OCI-LY7 (cell line): ENCODE measurements around the gene ARL13A. TPM values are rescaled to one million over a fixed set of nuclear protein-coding genes. Genes with fewer than 3 reads are reported as not detected.
"Not testable (repeated sequence)": the region's sequence is repeated elsewhere in the genome, so short reads cannot be mapped to it uniquely, and the experiment has no call there.

ENCODE experiments used
- BruUV-seq: library from RNA; stranded (reverse); fragments of 400-500 nt; replicated peaks from 2 replicates; lab custom pipeline; 2021; lab: Mats Ljungman, UMichigan
- CTCF ChIA-PET: fragments of 300-600 bp; sonication (Branson Sonifier 250); formaldehyde crosslinking; loops from one replicate; lab custom pipeline; 2022; ENCODE audit warnings: antibody characterized with exemption; ENCODE audit not compliant: unreplicated experiment; lab: Charles Lee
- POLR2A ChIA-PET: fragments of 300-600 bp; sonication (Branson Sonifier 250); formaldehyde crosslinking; loops from one replicate; lab custom pipeline; 2022; ENCODE audit warnings: antibody characterized with exemption; lab: Charles Lee
- DNase-seq: peaks from one replicate; pipeline ENCODE4 v3.0.0-alpha.2; 2015; ENCODE audit warnings: low spot score
- H2AFZ ChIP-seq: fragments of 200-600 bp; sonication (generic), shearing (Covaris generic); 2 replicates; pipeline ENCODE4 v1.6.1; 2014; ENCODE audit warnings: mild to moderate bottlenecking, antibody characterized with exemption, low read length, moderate library complexity
- H3K27ac ChIP-seq: fragments of 200-600 bp; sonication (generic); 2 replicates; pipeline ENCODE4 v1.5.1; 2014; ENCODE audit warnings: mixed run types, low read depth, mild to moderate bottlenecking, moderate library complexity, low read length, inconsistent platforms; ENCODE audit not compliant: poor library complexity, severe bottlenecking
- H3K36me3 ChIP-seq: fragments of 200-600 bp; sonication (generic); 2 replicates; pipeline ENCODE4 v1.6.1; 2014; ENCODE audit warnings: mild to moderate bottlenecking, antibody characterized with exemption, low read length, moderate library complexity, mixed read lengths; ENCODE audit not compliant: insufficient read depth
- H3K4me1 ChIP-seq: fragments of 200-600 bp; sonication (generic); 2 replicates; pipeline ENCODE4 v1.5.1; 2014; ENCODE audit warnings: mild to moderate bottlenecking, low read length; ENCODE audit not compliant: insufficient read depth, poor library complexity, severe bottlenecking
- H3K4me2 ChIP-seq: fragments of 200-600 bp; sonication (generic); 2 replicates; pipeline ENCODE4 v1.6.1; 2014; ENCODE audit warnings: mild to moderate bottlenecking, low read length
- H3K4me3 ChIP-seq: fragments of 200-600 bp; sonication (generic); 2 replicates; pipeline ENCODE4 v1.5.1; 2014; ENCODE audit warnings: mild to moderate bottlenecking, low read depth, low read length; ENCODE audit not compliant: poor library complexity, severe bottlenecking
- H3K79me2 ChIP-seq: fragments of 200-600 bp; sonication (generic); 2 replicates; pipeline ENCODE4 v1.6.1; 2016; ENCODE audit warnings: low read depth, mild to moderate bottlenecking, low read length, moderate library complexity, mixed read lengths; ENCODE audit not compliant: insufficient read depth
- H3K9me2 ChIP-seq: fragments of 200-600 bp; sonication (generic); 2 replicates; pipeline ENCODE4 v1.6.1; 2016; ENCODE audit warnings: mild to moderate bottlenecking, low read length, mixed read lengths; ENCODE audit not compliant: insufficient read depth
- H3K9me3 ChIP-seq: fragments of 200-600 bp; sonication (generic); 2 replicates; pipeline ENCODE4 v1.6.1; 2014; ENCODE audit warnings: mild to moderate bottlenecking, mixed run types, low read length, mixed read lengths
- H4K20me1 ChIP-seq: fragments of 200-600 bp; sonication (generic); 2 replicates; pipeline ENCODE4 v1.6.1; 2014; ENCODE audit warnings: mild to moderate bottlenecking, antibody characterized with exemption, low read length, moderate library complexity, mixed read lengths; ENCODE audit not compliant: insufficient read depth
- CTCF ChIP-seq: fragments of 200-600 bp; sonication (generic); conservative IDR thresholded peaks from 2 replicates; pipeline ENCODE4 v1.5.1; 2014; ENCODE audit warnings: mild to moderate bottlenecking, antibody characterized with exemption, low read length, moderate library complexity, mixed read lengths
- EZH2phosphoT487 ChIP-seq: fragments of 200-600 bp; sonication (generic); IDR thresholded peaks from 2 replicates; pipeline ENCODE4 v1.6.1; 2018; ENCODE audit warnings: low read depth, borderline replicate concordance, mild to moderate bottlenecking, mixed run types, antibody characterized with exemption, low read length, moderate library complexity, mixed read lengths
- intact Hi-C: fragments of 100-400 bp; cut with micrococcal nuclease; formaldehyde crosslinking; loops from one replicate; pipeline ENCODE4 v1.10.0; 2022; ENCODE audit not compliant: unreplicated experiment
- total RNA-seq, 2 experiments: library from RNA; depleted of rRNA in 1 of 2; stranded (reverse); fragments of >200 nt in 1 of 2; shearing (Covaris generic) in 1 of 2; gene quantifications; 2 replicates each; pipeline ENCODE4 v1.2.3, GENCODE V29; 2014 to 2022

Gene ARL13A
- total RNA-seq, 2 experiments from 2014 or later, result not detected

GRCh38 chrX:100995469-100995868 is 26.0 kb downstream of the ARL13A start:
- no peak overlapping the region for H2AFZ ChIP-seq
- no TSS peak for BruUV-seq
- no peak for DNase-seq
- CTCF ChIA-PET, result no interaction called here
- H3K4me2 ChIP-seq, result no peak overlapping the region
- no peaks in the 10 kb centered on the region for H3K79me2 ChIP-seq
- H3K9me3 ChIP-seq, result no peaks in the 10 kb centered on the region
- intact Hi-C loops, result no loop called here
- POLR2A ChIA-PET, result no interaction called here
- no peak overlapping the region for H3K4me3 ChIP-seq
- no peaks in the 10 kb centered on the region for H3K36me3 ChIP-seq
- TF ChIP-seq EZH2phosphoT487 (no peak), CTCF (no peak)
- H4K20me1 ChIP-seq, result no peaks in the 10 kb centered on the region
- H3K27ac ChIP-seq, result no peak overlapping the region
- no peaks in the 10 kb centered on the region for H3K4me1 ChIP-seq
- no peaks in the 10 kb centered on the region for H3K9me2 ChIP-seq

DNA sequence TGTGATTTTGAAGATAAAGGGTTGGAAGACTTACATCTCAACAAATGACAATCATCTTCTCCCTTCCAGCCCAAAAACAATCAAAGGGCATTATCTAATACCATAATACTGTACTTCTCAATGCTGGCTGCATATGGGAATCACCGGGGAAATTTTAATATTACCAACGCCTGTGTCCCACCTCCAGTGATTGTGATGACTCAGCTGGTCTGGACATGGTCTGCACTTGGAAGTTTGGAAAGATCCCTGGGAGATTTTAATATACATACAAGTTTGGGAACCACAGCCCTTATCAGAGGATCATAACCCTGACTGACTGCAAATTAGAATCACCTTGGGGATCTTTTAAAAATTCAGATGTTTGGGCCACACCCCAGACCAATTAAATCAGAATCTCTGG is 29.9 kb downstream of the ARL13A start:
- ChIA-PET POLR2A (no interaction called here), CTCF (no interaction called here)
- TF ChIP-seq EZH2phosphoT487 (no peak), CTCF (no peak)
- H3K9me3 ChIP-seq, result no peaks in the 10 kb centered on the region
- H3K79me2 ChIP-seq, result no peaks in the 10 kb centered on the region
- DNase-seq, result no peak
- no peaks in the 10 kb centered on the region for H4K20me1 ChIP-seq
- no peaks in the 10 kb centered on the region for H3K36me3 ChIP-seq
- H2AFZ ChIP-seq, result no peak overlapping the region
- H3K4me2 ChIP-seq, result no peak overlapping the region
- no TSS peak for BruUV-seq
- H3K4me1 ChIP-seq, result no peaks in the 10 kb centered on the region
- no peaks in the 10 kb centered on the region for H3K9me2 ChIP-seq
- no peak overlapping the region for H3K27ac ChIP-seq
- intact Hi-C loops, result no loop called here
- H3K4me3 ChIP-seq, result no peak overlapping the region

- BruUV-seq, result no TSS peak
- Histone ChIP-seq H2AFZ (no peak overlapping the region), H3K9me3 (no peaks in the 10 kb centered on the region), H4K20me1 (no peaks in the 10 kb centered on the region), H3K4me1 (no peaks in the 10 kb centered on the region), H3K4me2 (no peak overlapping the region), H3K27ac (no peak overlapping the region), H3K36me3 (peaks cover 29% of the 10 kb centered on the region), H3K9me2 (no peaks in the 10 kb centered on the region), H3K79me2 (no peaks in the 10 kb centered on the region), H3K4me3 (no peak overlapping the region)
- no peak for TF ChIP-seq EZH2phosphoT487
- intact Hi-C loops, result loop anchor here (10.0 kb wide), 1 partner anchor 114 kb away; no protein-coding TSS in a partner anchor
- no peak for DNase-seq
- ChIA-PET CTCF (no interaction called here), POLR2A (no interaction called here)
Measured at GRCh38 chrX:101009090-101009489, 39.6 kb downstream of the ARL13A start.

DNA sequence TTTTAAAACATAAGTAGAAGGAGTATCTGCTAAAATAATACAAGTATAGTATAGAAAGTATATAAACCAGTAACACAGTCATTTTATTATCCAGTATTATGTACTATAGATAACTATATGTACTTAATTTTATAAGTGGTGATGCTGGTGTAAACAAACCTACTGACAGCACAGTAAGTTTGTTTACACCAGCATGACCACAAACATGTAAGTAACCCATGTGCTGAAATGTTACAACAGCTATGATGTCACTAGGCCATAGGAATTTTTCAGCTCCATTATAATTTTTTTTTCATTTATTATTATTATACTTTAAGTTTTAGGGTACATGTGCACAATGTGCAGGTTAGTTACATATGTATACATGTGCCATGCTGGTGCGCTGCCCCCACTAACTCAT is 42.5 kb downstream of the ARL13A start:
- H2AFZ ChIP-seq, intact Hi-C loops, POLR2A ChIA-PET, H3K4me1 ChIP-seq, BruUV-seq, DNase-seq, H3K4me2 ChIP-seq, H3K4me3 ChIP-seq, H3K27ac ChIP-seq, H4K20me1 ChIP-seq, H3K9me2 ChIP-seq, CTCF ChIA-PET, H3K9me3 ChIP-seq, H3K79me2 ChIP-seq: not testable (repeated sequence)
- peaks cover 52% of the 10 kb centered on the region for H3K36me3 ChIP-seq
